HepG2 (cell line): Measurements from ENCODE around the gene COBL. TPM values are rescaled to one million over a fixed set of nuclear protein-coding genes. Genes with fewer than 3 reads are reported as not detected.
A peak's percentile ranks its signal among the peaks of the same experiment; 100 is the strongest.

Source experiments
- ATAC-seq: fragments of 200-7000 bp; cut with Tn5 transposase; 3 replicates; pipeline ENCODE4 v1.9.1; 2020; ENCODE audit warnings: mild to moderate bottlenecking, moderate library complexity
- BruUV-seq: library from RNA; stranded (reverse); fragments of 400-500 nt; replicated peaks from 2 replicates; lab custom pipeline; 2021; lab: Mats Ljungman, UMichigan
- CTCF ChIA-PET: fragments of 300-600 bp; formaldehyde crosslinking; extraction: SDS; loops from one replicate; lab custom pipeline; 2021; ENCODE audit warnings: low total read pairs, inconsistent platforms, low intra/inter-chr PET ratio; lab: Yijun Ruan, JAX
- POLR2A ChIA-PET: fragments of 350-600 bp; sonication (Branson Sonifier 250); formaldehyde crosslinking; loops from one replicate; lab custom pipeline; 2020; ENCODE audit warnings: antibody characterized with exemption, inconsistent platforms; lab: Yijun Ruan, JAX
- DNase-seq: peaks from one replicate; pipeline ENCODE4 v3.0.0-alpha.2; 2015; ENCODE audit warnings: low spot score
- FAIRE-seq: peaks from 3 replicates; lab custom pipeline; 2011; peaks lifted over from hg19 to GRCh38; lab: Jason Lieb, UNC
- H2AFZ ChIP-seq: one replicate; pipeline ENCODE4 v1.6.1; 2011; ENCODE audit warnings: low read length, inconsistent platforms
- H3K27ac ChIP-seq: fragments of 300-600 bp; 3 replicates; pipeline ENCODE4 v1.8.0; 2011; ENCODE audit warnings: mixed run types, mild to moderate bottlenecking, mixed read lengths, low read length, inconsistent platforms; ENCODE audit not compliant: insufficient read depth; ENCODE audit errors: extremely low read length
- H3K27me3 ChIP-seq, 2 experiments: fragments of 200-600 bp in 1 of 2; 2 replicates in 1 of 2; 3 replicates in 1 of 2; pipeline versions ENCODE4 v1.6.0 to v1.8.0; 2011; ENCODE audit warnings: low read length in 2 of 2, mild to moderate bottlenecking in 2 of 2, moderate library complexity in 2 of 2, inconsistent platforms in 1 of 2; ENCODE audit not compliant: insufficient read depth in 2 of 2, control insufficient read depth in 1 of 2
- H3K36me3 ChIP-seq, 2 experiments: fragments of 200-600 bp in 1 of 2; replicated peaks in 1 of 2; 2 replicates in 1 of 2; 3 replicates in 1 of 2; pipeline versions ENCODE4 v1.5.1 to v1.8.0; 2011; ENCODE audit warnings: low read length in 2 of 2, inconsistent platforms in 1 of 2; ENCODE audit not compliant: insufficient read depth in 2 of 2, control insufficient read depth in 1 of 2
- H3K4me1 ChIP-seq: 2 replicates; pipeline ENCODE4 v1.5.1; 2012; ENCODE audit warnings: low read length, inconsistent platforms; ENCODE audit not compliant: insufficient read depth
- H3K4me2 ChIP-seq: 2 replicates; pipeline ENCODE4 v1.6.0; 2011; ENCODE audit warnings: low read depth, low read length, inconsistent platforms
- H3K4me3 ChIP-seq, 3 experiments: fragments of 200-600 bp in 1 of 3; sonication (generic), shearing (Covaris generic) in 1 of 3; replicated peaks in 1 of 3; 2 replicates each; pipeline ENCODE4 v1.5.1; 2011 to 2016; ENCODE audit warnings: low read length in 3 of 3, inconsistent platforms in 2 of 3, low read depth in 2 of 3, mild to moderate bottlenecking in 2 of 3, control low read depth in 1 of 3, mixed read lengths in 1 of 3; ENCODE audit not compliant: insufficient read depth in 1 of 3
- H3K79me2 ChIP-seq: one replicate; pipeline ENCODE4 v1.6.1; 2011; ENCODE audit warnings: low read length, inconsistent platforms; ENCODE audit not compliant: insufficient read depth
- H3K9ac ChIP-seq: 2 replicates; pipeline ENCODE4 v1.6.0; 2011; ENCODE audit warnings: mild to moderate bottlenecking, low read depth, low read length, inconsistent platforms; ENCODE audit not compliant: insufficient read depth
- H3K9me3 ChIP-seq: 2 replicates; pipeline ENCODE4 v1.5.1; 2012; ENCODE audit warnings: mild to moderate bottlenecking, low read length
- H4K20me1 ChIP-seq: 2 replicates; pipeline ENCODE4 v1.6.0; 2011; ENCODE audit warnings: inconsistent platforms, mild to moderate bottlenecking, low read length, moderate library complexity; ENCODE audit not compliant: insufficient read depth
- ARID3A ChIP-seq: IDR thresholded peaks from 2 replicates; pipeline ENCODE4 v1.6.1; 2012; ENCODE audit warnings: low read depth, low read length, improper control_type of control experiment
- BHLHE40 ChIP-seq: IDR thresholded peaks from 2 replicates; pipeline ENCODE4 v1.6.1; 2011; ENCODE audit warnings: low read length, improper control_type of control experiment
- E2F5 ChIP-seq: sonication (generic); formaldehyde crosslinking; conservative IDR thresholded peaks from 2 replicates; pipeline ENCODE4 v1.4.0; 2020; ENCODE audit warnings: missing genetic modification reagents
- GTF2F1 ChIP-seq: fragments of 150-350 bp; IDR thresholded peaks from 2 replicates; pipeline ENCODE4 v1.6.1; 2014; ENCODE audit warnings: low read length
- HDAC1 ChIP-seq: sonication (generic); formaldehyde crosslinking; IDR thresholded peaks from 2 replicates; pipeline ENCODE4 v1.5.1; 2020; ENCODE audit warnings: mild to moderate bottlenecking, missing genetic modification reagents
- PAWR ChIP-seq: sonication (generic); formaldehyde crosslinking; IDR thresholded peaks from 2 replicates; pipeline ENCODE4 v1.4.0; 2020; ENCODE audit warnings: missing genetic modification reagents, mild to moderate bottlenecking, borderline replicate concordance
- RAD21 ChIP-seq: fragments of 450-650 bp; formaldehyde crosslinking; IDR thresholded peaks from 2 replicates; pipeline ENCODE4 v1.5.0; 2020; ENCODE audit warnings: mild to moderate bottlenecking
- ZBTB7A ChIP-seq: sonication (generic); formaldehyde crosslinking; IDR thresholded peaks from 2 replicates; pipeline ENCODE4 v1.8.0; 2022; ENCODE audit warnings: mild to moderate bottlenecking, missing genetic modification reagents
- ZFYVE20 ChIP-seq: sonication (generic); formaldehyde crosslinking; IDR thresholded peaks from 2 replicates; pipeline ENCODE4 v1.8.0; 2023; ENCODE audit warnings: low read depth, mild to moderate bottlenecking, moderate library complexity, missing genetic modification reagents, borderline replicate concordance
- ZNF430 ChIP-seq: sonication (generic); formaldehyde crosslinking; IDR thresholded peaks from 2 replicates; pipeline ENCODE4 v1.9.0; 2021; ENCODE audit warnings: mild to moderate bottlenecking, missing genetic modification reagents
- ZNF614 ChIP-seq: IDR thresholded peaks from 2 replicates; pipeline ENCODE4 v1.6.1; 2018; ENCODE audit warnings: missing biosample characterization, missing genetic modification reagents, inconsistent platforms, borderline replicate concordance
- WGBS: methylation state at CpG from one replicate; pipeline ENCODE4 v1.1.6; 2017; ENCODE audit warnings: low lambda C conversion rate; 5-methylcytosine and 5-hydroxymethylcytosine counted together
- in situ Hi-C: cut with HindIII; loops from 2 replicates; pipeline ENCODE4 v1.10.0; 2017; ENCODE audit warnings: low pct_unique_long_range_greater_than_20kb; ENCODE audit not compliant: extremely low pct_ligation_motif_present
- intact Hi-C: fragments of 100-400 bp; cut with micrococcal nuclease; formaldehyde crosslinking; loops from one replicate; pipeline ENCODE4 v1.10.0; 2022; ENCODE audit not compliant: unreplicated experiment
- polyA plus RNA-seq, 8 experiments: library from polyadenylated mRNA; depleted of rRNA in 3 of 8; stranded (reverse) in 7 of 8; unstranded in 1 of 8; fragments of >200 nt; fragmentation: Illumina TruSeq in 4 of 8; extraction: Trizol in 4 of 8; gene quantifications; 2 replicates each; pipeline versions ENCODE4 v1.2.1 to v1.2.3, GENCODE V29; 2011 to 2016; ENCODE audit warnings: low read depth in 4 of 8, missing spikeins in 1 of 8, mixed read lengths in 1 of 8; ENCODE audit not compliant: insufficient read depth in 1 of 8
- total RNA-seq, 5 experiments: library from RNA; depleted of rRNA; stranded (reverse); fragments of >200 nt; fragmentation: Illumina TruSeq; extraction: Trizol; gene quantifications; 2 replicates each; pipeline ENCODE4 v1.2.3, GENCODE V29; 2016; ENCODE audit warnings: low read depth in 1 of 5
- TF ChIP-seq, protein P1 (sequence below): sonication (generic); formaldehyde crosslinking; IDR thresholded peaks from 2 replicates; pipeline ENCODE4 v1.5.0; 2020; ENCODE audit warnings: mild to moderate bottlenecking, missing genetic modification reagents, moderate library complexity

Gene COBL
- total and polyA plus RNA-seq, 2 of the 13 experiments (the other 11 are each of a cell fraction or from before 2014, with no cell fraction given), result 3.8 to 4.9 TPM

DNA sequence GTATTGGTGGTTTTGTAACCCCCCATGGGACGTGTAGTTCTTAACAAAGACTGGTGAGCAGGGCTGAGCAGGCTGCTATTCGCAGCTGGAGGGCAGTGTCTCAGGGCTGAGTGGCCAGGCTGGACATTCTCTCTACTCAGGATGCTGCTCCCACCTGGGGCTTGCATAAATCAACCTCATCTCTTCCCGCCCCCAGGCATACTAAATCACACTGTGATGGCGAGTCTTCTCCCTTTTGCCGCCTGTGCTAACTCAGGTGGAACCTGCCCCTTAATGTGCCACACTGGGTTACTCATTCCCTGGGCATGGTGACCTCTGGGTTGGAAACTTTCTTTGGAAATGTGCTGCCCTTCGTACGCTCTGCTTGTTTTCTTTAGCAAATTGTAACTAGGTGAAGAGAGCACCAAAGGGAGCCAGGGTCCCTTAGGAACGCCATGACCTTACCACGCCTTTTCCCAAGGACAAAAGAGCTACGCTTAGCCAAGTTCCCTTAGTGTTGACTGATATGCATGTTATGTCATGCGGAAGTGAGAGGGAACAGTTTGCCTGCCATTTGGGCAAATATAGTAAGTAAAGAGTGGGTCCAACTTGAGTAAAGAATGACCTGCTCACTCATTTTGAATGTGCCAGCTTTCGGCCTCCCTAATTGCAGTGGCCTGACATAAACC, 40.4 kb upstream of the COBL start (continued):
- peak; percentile 70 for TF ChIP-seq HDAC1
- TF ChIP-seq ZFYVE20 (CRISPR knock-in tag), result no peak
- TF ChIP-seq GTF2F1, result no peak

- WGBS, result 76% methylated on average over 5 of the region's 5 CpGs
- Histone ChIP-seq H3K79me2 (no peaks in the 10 kb centered on the region), H3K36me3 (no peaks in the 10 kb centered on the region), H3K27me3 (no peaks in the 10 kb centered on the region), H3K4me2 (no peak overlapping the region), H2AFZ (no peak overlapping the region), H3K9ac (no peak overlapping the region), H4K20me1 (no peaks in the 10 kb centered on the region), H3K27ac (no peak overlapping the region), H3K4me1 (peaks cover 51% of the 10 kb centered on the region), H3K9me3 (no peaks in the 10 kb centered on the region), H3K4me3 (no peak overlapping the region)
- no TSS peak for BruUV-seq
- TF ChIP-seq PAWR (no peak), ARID3A (no peak), E2F5 (CRISPR knock-in tag) (no peak), BHLHE40 (no peak), ZNF430 (CRISPR knock-in tag) (no peak), ZNF614 (CRISPR knock-in tag) (no peak), ZBTB7A (CRISPR knock-in tag) (no peak), RAD21 (CRISPR knock-in tag) (no peak)
- TF ChIP-seq, protein P1, sequence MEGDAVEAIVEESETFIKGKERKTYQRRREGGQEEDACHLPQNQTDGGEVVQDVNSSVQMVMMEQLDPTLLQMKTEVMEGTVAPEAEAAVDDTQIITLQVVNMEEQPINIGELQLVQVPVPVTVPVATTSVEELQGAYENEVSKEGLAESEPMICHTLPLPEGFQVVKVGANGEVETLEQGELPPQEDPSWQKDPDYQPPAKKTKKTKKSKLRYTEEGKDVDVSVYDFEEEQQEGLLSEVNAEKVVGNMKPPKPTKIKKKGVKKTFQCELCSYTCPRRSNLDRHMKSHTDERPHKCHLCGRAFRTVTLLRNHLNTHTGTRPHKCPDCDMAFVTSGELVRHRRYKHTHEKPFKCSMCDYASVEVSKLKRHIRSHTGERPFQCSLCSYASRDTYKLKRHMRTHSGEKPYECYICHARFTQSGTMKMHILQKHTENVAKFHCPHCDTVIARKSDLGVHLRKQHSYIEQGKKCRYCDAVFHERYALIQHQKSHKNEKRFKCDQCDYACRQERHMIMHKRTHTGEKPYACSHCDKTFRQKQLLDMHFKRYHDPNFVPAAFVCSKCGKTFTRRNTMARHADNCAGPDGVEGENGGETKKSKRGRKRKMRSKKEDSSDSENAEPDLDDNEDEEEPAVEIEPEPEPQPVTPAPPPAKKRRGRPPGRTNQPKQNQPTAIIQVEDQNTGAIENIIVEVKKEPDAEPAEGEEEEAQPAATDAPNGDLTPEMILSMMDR (CRISPR knock-in tag), result peak; percentile 42
- ATAC-seq (0 out of 3 replicates have a peak, but pooled peaks have one; percentile 9), DNase-seq (no peak), FAIRE-seq (no peak)
- in situ Hi-C loops, result no loop called here
- CTCF ChIA-PET, result no interaction called here
- intact Hi-C loops, result no loop called here
- POLR2A ChIA-PET, result no interaction called here
These were observed 38.3 kb upstream of the COBL start for GRCh38 chr7:51354897-51355296.
